HCT116 (cell line): ENCODE results near the gene ANKRD63. TPM values are rescaled to one million over a fixed set of nuclear protein-coding genes. Genes with fewer than 3 reads are reported as not detected.

Experiments
- ATAC-seq: fragments of 200-7000 bp; cut with Tn5 transposase; 2 replicates; pipeline ENCODE4 v1.9.1; 2020; ENCODE audit warnings: mild to moderate bottlenecking, moderate library complexity
- BruUV-seq: library from RNA; stranded (reverse); fragments of 400-500 nt; replicated peaks from 2 replicates; lab custom pipeline; 2021; lab: Mats Ljungman, UMichigan
- CTCF ChIA-PET: fragments of 300-600 bp; sonication (Branson Sonifier 250); formaldehyde crosslinking; loops from one replicate; lab custom pipeline; 2021; ENCODE audit warnings: antibody characterized with exemption; lab: Charles Lee
- POLR2A ChIA-PET: fragments of 300-600, 350-600 bp; sonication (Branson Sonifier 250); formaldehyde crosslinking; loops from one replicate; lab custom pipeline; 2021; ENCODE audit warnings: antibody characterized with exemption; lab: Charles Lee
- RAD21 ChIA-PET, 2 experiments: fragments of 300-600 bp; sonication (Branson Sonifier 250); formaldehyde crosslinking; loops; one replicate each; lab custom pipeline; 2023; ENCODE audit warnings: low total read pairs in 2 of 2; ENCODE audit not compliant: uncharacterized antibody in 2 of 2, unreplicated experiment in 2 of 2, low non-redundant PET in 1 of 2; lab: Charles Lee
- DNase-seq: peaks from one replicate; pipeline ENCODE4 v3.0.0-alpha.2; 2010; ENCODE audit warnings: low read depth, low spot score
- H2AFZ ChIP-seq: fragments of 200-600 bp; shearing (Covaris generic), sonication (generic); 2 replicates; pipeline ENCODE4 v1.6.1; 2017; ENCODE audit warnings: low read depth, mixed run types, mixed read lengths, antibody characterized with exemption, low read length; ENCODE audit not compliant: poor library complexity, severe bottlenecking
- H3K27ac ChIP-seq: 2 replicates; pipeline ENCODE4 v1.5.1; 2012; ENCODE audit warnings: low read depth, low read length
- H3K27me3 ChIP-seq: fragments of 200-600 bp; sonication (generic); 2 replicates; pipeline ENCODE4 v1.6.1; 2016; ENCODE audit warnings: mixed run types, low read length, mixed read lengths; ENCODE audit not compliant: insufficient read depth
- H3K36me3 ChIP-seq, 2 experiments: fragments of 200-500 bp in 1 of 2; fragments of 200-600 bp in 1 of 2; sonication (Bioruptor generic) in 1 of 2; sonication (generic) in 1 of 2; 2 replicates each; pipeline versions ENCODE4 v1.5.1 to v1.6.1; 2014 to 2016; ENCODE audit warnings: low read length in 2 of 2, inconsistent platforms in 1 of 2, mixed read lengths in 1 of 2, mixed run types in 1 of 2; ENCODE audit not compliant: insufficient read depth in 2 of 2, control insufficient read depth in 1 of 2
- H3K4me1 ChIP-seq, 2 experiments: fragments of 200-600 bp in 1 of 2; sonication (generic) in 1 of 2; 2 replicates each; pipeline versions ENCODE4 v1.5.1 to v1.6.1; 2012 to 2017; ENCODE audit warnings: low read length in 2 of 2, inconsistent platforms in 1 of 2, mild to moderate bottlenecking in 1 of 2, mixed read lengths in 1 of 2, mixed run types in 1 of 2, moderate library complexity in 1 of 2; ENCODE audit not compliant: insufficient read depth in 2 of 2, control insufficient read depth in 1 of 2
- H3K4me2 ChIP-seq: fragments of 200-600 bp; sonication (generic); 2 replicates; pipeline ENCODE4 v1.6.1; 2017; ENCODE audit warnings: mixed run types, low read length, mixed read lengths
- H3K4me3 ChIP-seq, 2 experiments: fragments of 200-600 bp in 1 of 2; sonication (generic) in 1 of 2; replicated peaks in 1 of 2; 2 replicates each; pipeline ENCODE4 v1.5.1; 2011 to 2016; ENCODE audit warnings: low read length in 2 of 2, control low read depth in 1 of 2, low read depth in 1 of 2, mild to moderate bottlenecking in 1 of 2, mixed read lengths in 1 of 2, mixed run types in 1 of 2
- H3K79me2 ChIP-seq: fragments of 200-600 bp; sonication (generic); 2 replicates; pipeline ENCODE4 v1.6.1; 2017; ENCODE audit warnings: mild to moderate bottlenecking, mixed run types, low read length, moderate library complexity, mixed read lengths; ENCODE audit not compliant: insufficient read depth
- H3K9ac ChIP-seq: fragments of 200-600 bp; sonication (generic); 2 replicates; pipeline ENCODE4 v1.6.1; 2016; ENCODE audit warnings: low read length, mixed read lengths
- H3K9me2 ChIP-seq: fragments of 200-600 bp; sonication (generic), shearing (Covaris generic); 2 replicates; pipeline ENCODE4 v1.6.1; 2017; ENCODE audit warnings: mixed run types, mild to moderate bottlenecking, moderate library complexity; ENCODE audit not compliant: insufficient read depth
- H3K9me3 ChIP-seq, 2 experiments: fragments of 200-500 bp in 1 of 2; fragments of 200-600 bp in 1 of 2; sonication (Bioruptor generic) in 1 of 2; sonication (generic) in 1 of 2; 2 replicates each; pipeline ENCODE4 v1.6.1; 2014 to 2017; ENCODE audit warnings: low read length in 2 of 2, mixed read lengths in 2 of 2, inconsistent platforms in 1 of 2, low read depth in 1 of 2, mild to moderate bottlenecking in 1 of 2, mixed run types in 1 of 2, moderate library complexity in 1 of 2; ENCODE audit not compliant: control insufficient read depth in 1 of 2, insufficient read depth in 1 of 2
- H4K20me1 ChIP-seq: fragments of 200-600 bp; sonication (generic), shearing (Covaris generic); 2 replicates; pipeline ENCODE4 v1.6.1; 2017; ENCODE audit warnings: mixed run types, mild to moderate bottlenecking, moderate library complexity; ENCODE audit not compliant: insufficient read depth
- CEBPB ChIP-seq: IDR thresholded peaks from 2 replicates; pipeline ENCODE4 v1.6.1; 2012; ENCODE audit warnings: low read depth
- CTCF ChIP-seq, 3 experiments: fragments of 200-600 bp in 1 of 3; sonication (generic) in 1 of 3; IDR thresholded peaks in 2 of 3; conservative IDR thresholded peaks in 1 of 3; 2 replicates each; pipeline ENCODE4 v1.5.1; 2012 to 2017; ENCODE audit warnings: low read depth in 2 of 3, low read length in 2 of 3, antibody characterized with exemption in 1 of 3, borderline replicate concordance in 1 of 3, control low read depth in 1 of 3, mild to moderate bottlenecking in 1 of 3, mixed read lengths in 1 of 3, mixed run types in 1 of 3, moderate library complexity in 1 of 3; ENCODE audit not compliant: insufficient read depth in 1 of 3
- RAD21 ChIP-seq: IDR thresholded peaks from 2 replicates; pipeline ENCODE4 v1.6.1; 2012; ENCODE audit warnings: low read depth, mild to moderate bottlenecking
- REST ChIP-seq: IDR thresholded peaks from 2 replicates; pipeline ENCODE4 v1.6.1; 2012; ENCODE audit warnings: low read depth
- SIN3A ChIP-seq: IDR thresholded peaks from 2 replicates; pipeline ENCODE4 v1.6.1; 2012; ENCODE audit warnings: low read depth
- TCF7L2 ChIP-seq: IDR thresholded peaks from 2 replicates; pipeline ENCODE4 v1.7.0; 2011; ENCODE audit warnings: borderline replicate concordance, inconsistent platforms; ENCODE audit not compliant: insufficient read depth, insufficient read length; ENCODE audit errors: extremely low read depth
- YY1 ChIP-seq: IDR thresholded peaks from 2 replicates; pipeline ENCODE4 v1.6.1; 2011; ENCODE audit warnings: low read length, low read depth, moderate library complexity, mild to moderate bottlenecking; ENCODE audit not compliant: insufficient replicate concordance; ENCODE audit errors: extremely low read depth
- ZNF274 ChIP-seq: fragments of 200-500 bp; sonication (Bioruptor generic); IDR thresholded peaks from 2 replicates; pipeline ENCODE4 v1.6.1; 2014; ENCODE audit warnings: mild to moderate bottlenecking, low read depth, low read length, inconsistent platforms
- intact Hi-C: fragments of 100-400 bp; cut with micrococcal nuclease; formaldehyde crosslinking; loops from 2 replicates; pipeline ENCODE4 v1.10.0; 2022
- total RNA-seq: library from RNA; stranded (reverse); gene quantifications from one replicate; pipeline ENCODE4 v1.2.1, GENCODE V29; 2021; ENCODE audit not compliant: unreplicated experiment
- TF ChIP-seq, protein P1 (sequence below): IDR thresholded peaks from 2 replicates; pipeline ENCODE4 v1.6.1; 2012

ANKRD63 gene
- total RNA-seq, 1 experiment from 2014 or later = 0.89 TPM

- TF ChIP-seq ZNF274 = no peak
- TF ChIP-seq SIN3A = no peak
These were observed 28.1 kb upstream of the ANKRD63 start (continued) for GRCh38 chr15:40310993-40311392.

DNA sequence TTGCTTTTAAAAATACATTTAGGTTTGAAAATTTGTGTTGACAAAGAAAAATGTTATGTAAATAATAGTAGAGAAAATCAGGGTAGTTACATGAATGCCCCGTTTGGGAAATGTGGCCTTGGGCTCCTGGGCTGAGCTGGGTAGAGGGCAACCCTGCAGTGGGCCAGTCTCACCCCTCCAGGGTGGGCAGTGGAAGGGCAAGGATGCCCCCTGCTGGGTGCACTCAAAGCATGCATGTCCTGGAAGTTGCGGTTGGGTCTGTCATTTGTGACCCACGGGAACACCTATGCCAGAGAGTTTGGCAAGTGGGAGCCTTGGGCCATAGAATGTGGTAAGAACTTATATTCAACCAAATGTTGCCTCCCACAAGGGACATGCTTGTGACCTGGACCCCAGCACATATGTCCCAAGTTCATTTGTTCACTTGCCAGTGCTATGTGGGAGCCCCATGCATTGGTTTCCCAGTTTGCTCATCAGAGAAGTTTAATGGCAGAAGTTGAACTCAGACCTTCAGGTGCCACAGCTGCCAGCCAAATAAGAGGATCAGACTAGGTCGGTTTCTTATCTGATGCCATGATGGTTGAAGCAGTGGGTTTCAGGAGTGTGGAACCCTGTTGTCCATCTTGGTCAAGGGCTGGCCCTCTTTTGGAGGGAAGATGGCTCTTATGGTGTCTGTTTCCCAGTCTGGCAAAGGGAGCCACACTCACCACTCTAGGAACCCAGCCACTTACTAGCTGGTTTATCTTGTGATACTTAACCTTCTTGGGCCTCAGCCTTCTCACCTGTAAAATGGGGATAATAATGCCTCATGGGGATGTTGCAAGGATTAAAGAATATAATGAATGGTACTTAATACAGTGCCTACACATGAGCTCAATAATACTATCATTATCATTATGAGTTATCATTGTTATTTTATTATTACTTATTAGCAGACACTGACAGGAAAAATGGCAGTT is 27.4 kb upstream of the ANKRD63 start:
- H3K79me2 ChIP-seq = no peaks in the 10 kb centered on the region
- H3K4me3 ChIP-seq = no peak overlapping the region
- peak; percentile 87 for ATAC-seq
- no TSS peak for BruUV-seq
- ChIA-PET RAD21 (interaction anchor here (0.9 to 3.5 kb wide), 6 partner anchors 19 to 93 kb away, joined by 3 to 18 read pairs (median 4); no protein-coding TSS in a partner anchor), POLR2A (interaction anchor here (1.8 kb wide), 1 partner anchor 31 kb away, joined by 5 read pairs; no protein-coding TSS in a partner anchor), CTCF (interaction anchor here (0.7 to 9.7 kb wide), 21 partner anchors 8 to 265 kb away, joined by 3 to 134 read pairs (median 5); partner anchors contain the start of genes ANKRD63 and PAK6)
- DNase-seq = peak; percentile 40
- no peaks in the 10 kb centered on the region for H3K9me3 ChIP-seq
- no peaks in the 10 kb centered on the region for H3K36me3 ChIP-seq
- intact Hi-C loops = loop anchor here (1.0 to 10.0 kb wide), 3 partner anchors 31 to 625 kb away; no protein-coding TSS in a partner anchor
- TF ChIP-seq RAD21 (peak; percentile 95), CEBPB (no peak), REST (no peak), ZNF274 (no peak), CTCF (IDR thresholded peaks at IDR 0.05 in 2 of 3, conservative IDR thresholded peaks at IDR 0.05 in 1 of 3; ENCODE audit: borderline replicate concordance in 1 of 3, insufficient read depth in 1 of 3, low read depth in 2 of 3, low read length in 2 of 3) (peak; percentile 86 to 92 (median 86)), YY1 (no peak), TCF7L2 (no peak)
- TF ChIP-seq, protein P1, sequence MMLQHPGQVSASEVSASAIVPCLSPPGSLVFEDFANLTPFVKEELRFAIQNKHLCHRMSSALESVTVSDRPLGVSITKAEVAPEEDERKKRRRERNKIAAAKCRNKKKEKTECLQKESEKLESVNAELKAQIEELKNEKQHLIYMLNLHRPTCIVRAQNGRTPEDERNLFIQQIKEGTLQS = no peak
- no peak overlapping the region for H3K9ac ChIP-seq
- no peak overlapping the region for H2AFZ ChIP-seq
- no peak overlapping the region for H3K4me2 ChIP-seq
- peaks cover 8 to 25% of the 10 kb centered on the region in 2 experiments; a peak in 3 of 4 replicates for H3K4me1 ChIP-seq
- H4K20me1 ChIP-seq = no peaks in the 10 kb centered on the region
- H3K27ac ChIP-seq = no peak overlapping the region
- H3K9me2 ChIP-seq = no peaks in the 10 kb centered on the region
- H3K27me3 ChIP-seq = 0 out of 2 replicates have a peak, but pooled peaks cover 6% of the 10 kb centered on the region
